GM21360 (cell line): ENCODE data around the gene RAB8A.
A peak's percentile ranks its signal among the peaks of the same experiment; 100 is the strongest.

ENCODE experiments used
- ATAC-seq: cut with Tn5 transposase; IDR thresholded peaks from one replicate; pipeline ENCODE4 v1.9.1; 2021; ENCODE audit warnings: mild to moderate bottlenecking, moderate library complexity; ENCODE audit not compliant: unreplicated experiment

The RAB8A gene

GRCh38 chr19:16111160-16111908 is at the start of gene RAB8A:
RAB8A (plus strand) TSS chr19:16111889; CDS start chr19:16111902, 13 bp downstream.
- ATAC-seq = peak; percentile 73

DNA sequence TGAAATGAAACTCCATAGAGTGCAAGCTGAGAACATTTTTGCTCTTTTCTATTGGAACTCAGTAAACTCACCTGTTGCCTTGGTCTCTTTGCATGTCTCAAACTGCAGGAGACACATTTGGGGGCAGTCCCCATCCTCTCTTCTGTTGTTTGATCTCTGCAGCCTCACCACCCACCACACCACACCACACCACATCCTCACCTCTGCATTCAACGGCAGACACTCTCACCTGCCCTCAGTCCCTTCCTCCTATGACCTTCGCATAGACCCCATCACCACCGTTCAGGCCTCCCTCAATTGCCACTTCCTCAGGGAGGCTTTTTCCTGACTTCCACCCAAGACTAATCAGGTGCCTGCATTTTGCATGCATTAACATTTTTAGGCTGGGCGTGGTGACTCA is 49.7 kb upstream of the RAB8A start:
- no peak for ATAC-seq

- no peak for ATAC-seq
Measured at GRCh38 chr19:16062789-16063188, 48.9 kb upstream of the RAB8A start.

- no peak for ATAC-seq
Measured at GRCh38 chr19:16064209-16064889, 47.3 kb upstream of the RAB8A start.

GRCh38 chr19:16066611-16067104 is 45.0 kb upstream of the RAB8A start:
- no peak for ATAC-seq

DNA sequence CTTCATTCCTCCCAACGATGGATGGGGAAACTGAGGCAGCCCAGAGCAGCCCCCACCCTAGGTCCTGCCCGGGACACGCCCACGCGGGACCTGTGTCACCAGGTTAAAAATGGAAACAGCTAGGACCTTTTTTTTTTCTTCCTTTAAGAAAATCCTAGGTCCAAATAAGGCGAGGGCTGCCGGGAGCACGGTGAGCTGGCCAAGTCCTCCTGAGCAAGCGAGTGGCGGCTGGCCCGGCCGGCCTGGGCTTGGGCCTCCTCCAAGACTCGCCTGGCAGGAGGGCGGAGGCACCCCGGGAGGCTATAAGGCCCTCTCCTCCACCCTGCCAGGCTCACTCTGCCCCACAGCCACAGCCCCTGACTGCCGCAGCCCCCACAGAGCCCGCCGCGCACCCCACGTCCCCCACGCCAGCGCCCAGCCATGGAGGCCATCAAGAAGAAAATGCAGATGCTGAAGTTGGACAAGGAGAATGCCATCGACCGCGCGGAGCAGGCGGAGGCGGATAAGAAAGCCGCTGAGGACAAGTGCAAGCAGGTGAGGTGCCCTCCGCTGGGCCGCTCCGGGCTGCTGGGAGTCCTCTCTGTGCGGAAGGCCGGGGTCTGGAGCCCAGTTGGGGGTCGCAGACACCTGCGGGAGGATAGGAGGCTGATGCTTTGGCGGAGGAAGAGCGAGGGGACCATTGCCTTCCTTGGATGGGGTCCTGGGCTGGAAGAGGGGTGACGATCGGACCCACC is 44.3 kb upstream of the RAB8A start:
- no peak for ATAC-seq

- no peak for ATAC-seq
Measured at GRCh38 chr19:16068696-16069259, 42.9 kb upstream of the RAB8A start.

GRCh38 chr19:16069813-16070365 is 41.8 kb upstream of the RAB8A start:
- no peak for ATAC-seq

DNA sequence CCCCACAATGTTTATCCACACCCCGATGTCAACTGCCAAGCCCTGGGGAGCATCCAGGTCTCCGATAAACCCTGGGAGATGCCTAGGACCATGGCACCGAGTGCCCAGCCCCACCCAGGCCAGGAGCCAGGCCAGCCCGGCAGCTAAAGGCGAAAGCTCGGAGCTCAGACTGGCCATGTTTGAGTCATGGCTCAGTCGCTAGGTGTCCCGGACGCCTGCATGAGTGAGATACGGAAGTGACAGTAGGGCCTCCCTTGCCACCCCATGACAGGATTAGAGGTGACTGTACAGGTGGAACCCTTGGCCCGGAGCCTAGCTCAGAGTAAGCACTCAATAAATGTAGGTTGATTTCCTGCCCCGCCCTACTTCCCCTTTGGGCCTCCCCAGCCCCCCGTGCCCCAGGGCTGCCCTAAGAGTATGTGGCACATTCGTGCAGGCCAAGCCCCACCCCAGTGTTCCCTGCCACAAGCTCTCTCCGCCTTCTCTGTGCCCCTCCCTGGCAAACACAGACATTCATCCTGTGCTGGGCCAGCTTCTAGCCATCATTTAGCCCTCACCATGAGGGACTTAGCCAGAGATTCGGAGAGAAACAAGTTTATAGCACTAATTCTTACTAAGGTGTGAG is 41.2 kb upstream of the RAB8A start:
- no peak for ATAC-seq

DNA sequence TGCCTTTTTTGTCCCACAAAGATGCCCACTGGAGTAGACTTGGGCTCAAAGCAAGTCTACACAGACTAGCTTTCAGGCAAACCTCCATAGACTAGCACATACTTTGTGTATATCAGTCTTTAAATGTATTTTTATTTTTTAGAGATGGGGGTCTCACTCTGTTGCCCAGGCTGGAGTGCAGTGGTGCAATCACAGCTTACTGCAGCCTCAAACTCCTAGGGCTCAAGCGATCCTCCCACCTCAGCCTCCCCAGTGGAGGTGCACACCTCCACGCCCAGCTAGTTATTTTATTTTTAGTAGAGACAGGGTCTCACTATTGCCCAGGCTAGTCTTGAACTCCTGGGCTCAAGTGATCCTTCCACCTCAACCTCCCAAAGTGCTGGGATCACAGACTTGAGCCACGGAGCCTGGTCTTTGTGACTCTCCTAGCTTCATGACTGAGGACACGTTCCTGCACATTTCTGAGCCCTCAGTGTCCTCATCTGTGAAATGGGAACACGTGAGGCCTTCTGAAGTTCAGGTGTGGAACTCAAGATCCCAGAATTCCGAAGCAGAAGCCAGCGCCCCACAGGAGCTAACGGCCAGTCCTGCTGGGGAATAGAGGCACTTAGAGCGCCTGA is 40.5 kb upstream of the RAB8A start:
- no peak for ATAC-seq

GRCh38 chr19:16073481-16073880 is 38.2 kb upstream of the RAB8A start:
- no peak for ATAC-seq

DNA sequence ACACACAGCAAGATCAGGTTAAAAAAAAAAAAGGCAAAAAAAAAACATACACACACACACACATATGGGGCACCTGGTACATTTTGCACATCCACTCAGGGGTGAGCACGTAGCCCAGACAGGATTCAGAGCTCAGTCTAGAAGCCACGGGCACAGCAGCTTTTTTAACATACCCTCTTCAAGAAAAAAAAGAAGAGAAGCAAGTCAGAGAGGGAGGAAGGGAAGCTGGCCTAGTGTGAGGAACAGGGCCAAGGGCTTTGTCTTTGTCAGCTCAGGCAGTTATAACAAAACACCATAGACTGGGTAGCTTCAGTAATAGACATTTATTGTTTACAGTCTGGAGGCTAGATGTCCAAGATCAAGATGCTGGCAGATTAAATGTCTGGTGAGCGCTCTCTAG is 37.7 kb upstream of the RAB8A start:
- ATAC-seq = no peak

- no peak for ATAC-seq
Measured at GRCh38 chr19:16074488-16075365, 37.0 kb upstream of the RAB8A start.

DNA sequence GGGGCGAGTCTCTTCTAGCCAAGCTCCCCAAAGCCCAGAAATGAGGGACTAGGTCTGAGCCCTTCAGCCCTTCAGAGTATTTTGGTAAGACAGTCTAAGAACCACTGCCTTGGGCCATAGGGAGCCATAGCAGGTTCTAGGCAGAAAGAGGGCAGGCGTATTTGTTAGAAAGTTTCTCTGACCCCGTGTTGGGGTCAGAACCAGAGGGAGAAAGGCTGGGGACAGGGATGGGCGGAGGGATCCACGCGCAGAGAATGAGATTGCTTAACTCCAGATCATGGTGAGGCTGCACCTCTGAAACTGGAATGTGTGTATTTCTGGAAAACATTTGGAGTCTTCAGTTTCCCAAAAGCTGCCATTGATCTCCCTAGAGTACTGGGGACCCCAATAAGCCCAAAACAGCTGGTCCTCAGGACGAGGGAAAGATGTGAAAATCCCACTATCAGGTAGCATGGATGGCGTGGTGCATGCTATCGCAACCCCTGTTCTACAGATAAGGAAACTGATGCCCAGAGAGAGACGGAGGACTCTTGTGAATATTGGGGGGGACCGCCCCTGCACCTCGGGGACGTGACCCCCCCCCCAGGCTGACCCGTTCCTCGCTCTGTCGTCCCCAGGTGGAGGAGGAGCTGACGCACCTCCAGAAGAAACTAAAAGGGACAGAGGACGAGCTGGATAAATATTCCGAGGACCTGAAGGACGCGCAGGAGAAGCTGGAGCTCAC is 36.1 kb upstream of the RAB8A start:
- no peak for ATAC-seq

DNA sequence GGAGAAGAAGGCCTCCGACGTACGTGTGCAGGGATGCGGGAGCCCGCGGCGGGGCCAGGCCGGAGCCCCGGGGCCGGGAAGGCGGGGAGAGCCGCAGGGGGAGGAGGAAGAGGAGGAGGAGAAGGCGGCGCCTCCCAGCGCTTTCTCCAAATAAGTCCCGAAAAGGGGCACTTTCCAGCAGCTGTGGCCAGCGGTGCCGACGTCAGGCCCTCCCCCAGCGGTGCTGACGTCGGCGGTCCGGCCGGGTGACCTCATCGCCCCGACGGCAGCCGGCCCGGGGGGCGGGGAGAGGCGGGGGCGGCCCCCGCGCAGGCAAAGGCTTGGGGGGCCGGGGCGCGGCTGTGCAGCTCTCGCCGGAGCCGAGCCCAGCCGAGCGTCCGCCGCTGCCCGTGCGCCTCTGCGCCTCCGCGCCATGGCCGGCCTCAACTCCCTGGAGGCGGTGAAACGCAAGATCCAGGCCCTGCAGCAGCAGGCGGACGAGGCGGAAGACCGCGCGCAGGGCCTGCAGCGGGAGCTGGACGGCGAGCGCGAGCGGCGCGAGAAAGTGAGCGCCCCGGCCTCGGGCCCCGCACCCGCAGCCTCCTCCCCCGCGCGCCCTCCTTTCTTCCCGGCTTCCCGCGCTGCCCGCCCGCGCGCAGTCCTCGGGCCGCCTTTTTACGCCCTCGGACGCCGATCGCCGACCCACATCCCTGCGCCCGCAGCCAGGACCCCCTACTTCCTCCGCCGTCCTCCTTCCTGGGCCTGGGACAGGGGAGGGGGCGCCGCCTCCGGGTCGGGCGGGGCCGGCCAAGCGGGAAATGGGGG is 35.3 kb upstream of the RAB8A start, which contains the start of gene TPM4:
TPM4 (plus strand) TSS at position 342 of the 804 bp plus-strand sequence; CDS start at position 413, 71 bp downstream.
- peak; percentile 56 for ATAC-seq

DNA sequence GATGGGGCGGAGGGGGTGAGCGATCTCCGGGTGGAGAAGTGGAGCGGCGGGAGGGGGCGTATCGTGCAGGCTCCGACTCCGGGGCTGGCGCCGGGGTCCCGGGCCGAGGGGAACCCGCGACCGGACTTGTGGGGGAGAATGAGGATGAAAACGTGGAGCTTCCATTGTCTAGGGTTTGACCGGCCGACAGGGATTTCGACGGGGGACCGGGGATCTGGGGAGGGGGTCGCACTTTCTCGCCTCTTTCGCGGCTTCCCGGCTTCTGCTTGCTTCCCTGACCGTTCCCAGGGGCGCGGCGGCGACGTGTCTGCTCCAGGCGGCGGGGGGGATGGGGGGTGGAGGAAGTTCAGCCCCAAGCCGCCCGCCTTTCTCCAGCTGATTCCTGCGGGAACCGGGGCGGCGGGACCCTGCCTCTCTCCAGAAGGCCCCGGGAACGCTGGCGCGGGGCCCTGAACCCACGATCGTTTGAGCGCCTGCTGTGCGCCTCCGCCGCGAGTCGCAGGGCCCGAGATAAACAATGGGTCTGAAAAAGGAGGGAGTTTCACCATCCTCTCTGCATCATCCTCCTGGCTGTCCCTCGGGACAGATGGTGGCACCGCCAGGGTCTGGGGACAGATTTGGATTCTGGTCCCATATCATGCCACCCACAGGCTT is 34.6 kb upstream of the RAB8A start:
- ATAC-seq = no peak
